ENCODE measurements around the gene RMND5A.

The RMND5A gene

GRCh38 chr2:86765310-86765695 lies 45.2 kb downstream of the RMND5A start:
- Histone ChIP-seq H3K27me3 (ENCODE audit: control insufficient read depth in 1 of 2, insufficient read depth in 2 of 2, low read length in 2 of 2) (no peaks in the 10 kb centered on the region), H3K4me1 (ENCODE audit: control insufficient read depth, insufficient read depth, low read length) (no peaks in the 10 kb centered on the region), H3K27ac (ENCODE audit: low read length) (no peak overlapping the region), H3K9ac (ENCODE audit: low read length in 2 of 2) (no peak overlapping the region), H3K9me3 (ENCODE audit: control insufficient read depth in 2 of 2, low read length in 2 of 2) (no peaks in the 10 kb centered on the region), H3K36me3 (ENCODE audit: control insufficient read depth in 2 of 2, insufficient read depth in 2 of 2, low read length in 2 of 2) (peaks cover 9 to 13% of the 10 kb centered on the region in 2 donors), H3K4me3 (ENCODE audit: low read length in 2 of 2) (no peak overlapping the region)

GRCh38 chr2:86768189-86768949 lies 48.3 kb downstream of the RMND5A start:
- H3K36me3 ChIP-seq (ENCODE audit: control insufficient read depth in 2 of 2, insufficient read depth in 2 of 2, low read length in 2 of 2) = peaks cover 21 to 25% of the 10 kb centered on the region in 2 donors
- H3K27ac ChIP-seq (ENCODE audit: low read length) = no peak overlapping the region
- no peak overlapping the region for H3K9ac ChIP-seq (ENCODE audit: low read length in 2 of 2)
- no peaks in the 10 kb centered on the region for H3K4me1 ChIP-seq (ENCODE audit: control insufficient read depth, insufficient read depth, low read length)
- H3K27me3 ChIP-seq (ENCODE audit: control insufficient read depth in 1 of 2, insufficient read depth in 2 of 2, low read length in 2 of 2) = no peaks in the 10 kb centered on the region
- H3K9me3 ChIP-seq (ENCODE audit: control insufficient read depth in 2 of 2, low read length in 2 of 2) = no peaks in the 10 kb centered on the region
- H3K4me3 ChIP-seq (ENCODE audit: low read length in 2 of 2) = no peak overlapping the region

- Histone ChIP-seq H3K4me1 (ENCODE audit: control insufficient read depth, insufficient read depth, low read length) (no peaks in the 10 kb centered on the region), H3K27ac (ENCODE audit: low read length) (no peak overlapping the region), H3K36me3 (ENCODE audit: control insufficient read depth in 2 of 2, insufficient read depth in 2 of 2, low read length in 2 of 2) (peaks cover 26 to 32% of the 10 kb centered on the region in 2 donors), H3K9me3 (ENCODE audit: control insufficient read depth in 2 of 2, low read length in 2 of 2) (no peaks in the 10 kb centered on the region), H3K4me3 (ENCODE audit: low read length in 2 of 2) (no peak overlapping the region), H3K9ac (ENCODE audit: low read length in 2 of 2) (no peak overlapping the region), H3K27me3 (ENCODE audit: control insufficient read depth in 1 of 2, insufficient read depth in 2 of 2, low read length in 2 of 2) (no peaks in the 10 kb centered on the region)
These were observed 49.7 kb downstream of the RMND5A start for GRCh38 chr2:86769838-86770237.

- Histone ChIP-seq H3K4me1 (ENCODE audit: control insufficient read depth, insufficient read depth, low read length) (no peaks in the 10 kb centered on the region), H3K36me3 (ENCODE audit: control insufficient read depth in 2 of 2, insufficient read depth in 2 of 2, low read length in 2 of 2) (peaks cover 29 to 31% of the 10 kb centered on the region in 2 donors), H3K27ac (ENCODE audit: low read length) (no peak overlapping the region), H3K4me3 (ENCODE audit: low read length in 2 of 2) (no peak overlapping the region), H3K9me3 (ENCODE audit: control insufficient read depth in 2 of 2, low read length in 2 of 2) (no peaks in the 10 kb centered on the region), H3K9ac (ENCODE audit: low read length in 2 of 2) (no peak overlapping the region), H3K27me3 (ENCODE audit: control insufficient read depth in 1 of 2, insufficient read depth in 2 of 2, low read length in 2 of 2) (no peaks in the 10 kb centered on the region)
These were observed 50.8 kb downstream of the RMND5A start for GRCh38 chr2:86770816-86771301.

- Histone ChIP-seq H3K4me1 (ENCODE audit: control insufficient read depth, insufficient read depth, low read length) (no peaks in the 10 kb centered on the region), H3K9me3 (ENCODE audit: control insufficient read depth in 2 of 2, low read length in 2 of 2) (no peaks in the 10 kb centered on the region), H3K4me3 (ENCODE audit: low read length in 2 of 2) (no peak overlapping the region), H3K36me3 (ENCODE audit: control insufficient read depth in 2 of 2, insufficient read depth in 2 of 2, low read length in 2 of 2) (peaks cover 26 to 28% of the 10 kb centered on the region in 2 donors), H3K27me3 (ENCODE audit: control insufficient read depth in 1 of 2, insufficient read depth in 2 of 2, low read length in 2 of 2) (no peaks in the 10 kb centered on the region), H3K27ac (ENCODE audit: low read length) (no peak overlapping the region), H3K9ac (ENCODE audit: low read length in 2 of 2) (no peak overlapping the region)
These were observed 52.5 kb downstream of the RMND5A start for GRCh38 chr2:86772611-86773010.

GRCh38 chr2:86774862-86775261 lies 54.8 kb downstream of the RMND5A start:
- H3K4me3 ChIP-seq (ENCODE audit: low read length in 2 of 2) = no peak overlapping the region
- no peak overlapping the region for H3K9ac ChIP-seq (ENCODE audit: low read length in 2 of 2)
- no peaks in the 10 kb centered on the region for H3K4me1 ChIP-seq (ENCODE audit: control insufficient read depth, insufficient read depth, low read length)
- H3K9me3 ChIP-seq (ENCODE audit: control insufficient read depth in 2 of 2, low read length in 2 of 2) = no peaks in the 10 kb centered on the region
- H3K27me3 ChIP-seq (ENCODE audit: control insufficient read depth in 1 of 2, insufficient read depth in 2 of 2, low read length in 2 of 2) = no peaks in the 10 kb centered on the region
- H3K27ac ChIP-seq (ENCODE audit: low read length) = no peak overlapping the region
- H3K36me3 ChIP-seq (ENCODE audit: control insufficient read depth in 2 of 2, insufficient read depth in 2 of 2, low read length in 2 of 2) = peaks cover 22 to 24% of the 10 kb centered on the region in 2 donors

- Histone ChIP-seq H3K36me3 (ENCODE audit: control insufficient read depth in 2 of 2, insufficient read depth in 2 of 2, low read length in 2 of 2) (peaks cover 19 to 23% of the 10 kb centered on the region in 2 donors), H3K4me3 (ENCODE audit: low read length in 2 of 2) (no peak overlapping the region), H3K27ac (ENCODE audit: low read length) (no peak overlapping the region), H3K9ac (ENCODE audit: low read length in 2 of 2) (no peak overlapping the region), H3K4me1 (ENCODE audit: control insufficient read depth, insufficient read depth, low read length) (no peaks in the 10 kb centered on the region), H3K27me3 (ENCODE audit: control insufficient read depth in 1 of 2, insufficient read depth in 2 of 2, low read length in 2 of 2) (no peaks in the 10 kb centered on the region), H3K9me3 (ENCODE audit: control insufficient read depth in 2 of 2, low read length in 2 of 2) (no peaks in the 10 kb centered on the region)
These were observed 55.2 kb downstream of the RMND5A start for GRCh38 chr2:86775338-86775737.

GRCh38 chr2:86776532-86776931 lies 56.4 kb downstream of the RMND5A start:
- H3K27ac ChIP-seq (ENCODE audit: low read length) = no peak overlapping the region
- no peaks in the 10 kb centered on the region for H3K9me3 ChIP-seq (ENCODE audit: control insufficient read depth in 2 of 2, low read length in 2 of 2)
- peaks cover 11 to 16% of the 10 kb centered on the region in 2 donors for H3K36me3 ChIP-seq (ENCODE audit: control insufficient read depth in 2 of 2, insufficient read depth in 2 of 2, low read length in 2 of 2)

GRCh38 chr2:86778957-86779356 lies 58.9 kb downstream of the RMND5A start:
- H3K27me3 ChIP-seq (ENCODE audit: control insufficient read depth in 1 of 2, insufficient read depth in 2 of 2, low read length in 2 of 2) = peaks cover 0 to 6% of the 10 kb centered on the region in 2 donors
- H3K4me1 ChIP-seq (ENCODE audit: control insufficient read depth, insufficient read depth, low read length) = no peaks in the 10 kb centered on the region
- no peaks in the 10 kb centered on the region for H3K9me3 ChIP-seq (ENCODE audit: control insufficient read depth in 2 of 2, low read length in 2 of 2)
- H3K9ac ChIP-seq (ENCODE audit: low read length in 2 of 2) = no peak overlapping the region
- H3K4me3 ChIP-seq (ENCODE audit: low read length in 2 of 2) = no peak overlapping the region
- no peak overlapping the region for H3K27ac ChIP-seq (ENCODE audit: low read length)
- peaks cover 6 to 12% of the 10 kb centered on the region in 2 donors for H3K36me3 ChIP-seq (ENCODE audit: control insufficient read depth in 2 of 2, insufficient read depth in 2 of 2, low read length in 2 of 2)

More at GRCh38 chr2:86776532-86776931, 56.4 kb downstream of the RMND5A start:
- Histone ChIP-seq H3K9ac (ENCODE audit: low read length in 2 of 2) (no peak overlapping the region), H3K27me3 (ENCODE audit: control insufficient read depth in 1 of 2, insufficient read depth in 2 of 2, low read length in 2 of 2) (peaks cover 0 to 3% of the 10 kb centered on the region in 2 donors), H3K4me3 (ENCODE audit: low read length in 2 of 2) (no peak overlapping the region), H3K4me1 (ENCODE audit: control insufficient read depth, insufficient read depth, low read length) (no peaks in the 10 kb centered on the region)

GRCh38 chr2:86779971-86780370 lies 59.9 kb downstream of the RMND5A start:
- no peak overlapping the region for H3K9ac ChIP-seq (ENCODE audit: low read length in 2 of 2)
- no peaks in the 10 kb centered on the region for H3K4me1 ChIP-seq (ENCODE audit: control insufficient read depth, insufficient read depth, low read length)
- H3K27me3 ChIP-seq (ENCODE audit: control insufficient read depth in 1 of 2, insufficient read depth in 2 of 2, low read length in 2 of 2) = peaks cover 0 to 6% of the 10 kb centered on the region in 2 donors
- H3K36me3 ChIP-seq (ENCODE audit: control insufficient read depth in 2 of 2, insufficient read depth in 2 of 2, low read length in 2 of 2) = peaks cover 0 to 6% of the 10 kb centered on the region in 2 donors
- no peak overlapping the region for H3K4me3 ChIP-seq (ENCODE audit: low read length in 2 of 2)
- H3K9me3 ChIP-seq (ENCODE audit: control insufficient read depth in 2 of 2, low read length in 2 of 2) = no peaks in the 10 kb centered on the region
- no peak overlapping the region for H3K27ac ChIP-seq (ENCODE audit: low read length)

- H3K4me3 ChIP-seq (ENCODE audit: low read length in 2 of 2) = no peak overlapping the region
- H3K36me3 ChIP-seq (ENCODE audit: control insufficient read depth in 2 of 2, insufficient read depth in 2 of 2, low read length in 2 of 2) = peaks cover 0 to 2% of the 10 kb centered on the region in 2 donors
- H3K27ac ChIP-seq (ENCODE audit: low read length) = no peak overlapping the region
- H3K27me3 ChIP-seq (ENCODE audit: control insufficient read depth in 1 of 2, insufficient read depth in 2 of 2, low read length in 2 of 2) = peaks cover 0 to 6% of the 10 kb centered on the region in 2 donors
- H3K4me1 ChIP-seq (ENCODE audit: control insufficient read depth, insufficient read depth, low read length) = no peaks in the 10 kb centered on the region
- no peaks in the 10 kb centered on the region for H3K9me3 ChIP-seq (ENCODE audit: control insufficient read depth in 2 of 2, low read length in 2 of 2)
- no peak overlapping the region for H3K9ac ChIP-seq (ENCODE audit: low read length in 2 of 2)
These were observed 61.3 kb downstream of the RMND5A start for GRCh38 chr2:86781363-86781762.

Data from stomach smooth muscle (tissue), 2 donors.